ENCODE data around the gene MIGA1.

The MIGA1 gene

DNA sequence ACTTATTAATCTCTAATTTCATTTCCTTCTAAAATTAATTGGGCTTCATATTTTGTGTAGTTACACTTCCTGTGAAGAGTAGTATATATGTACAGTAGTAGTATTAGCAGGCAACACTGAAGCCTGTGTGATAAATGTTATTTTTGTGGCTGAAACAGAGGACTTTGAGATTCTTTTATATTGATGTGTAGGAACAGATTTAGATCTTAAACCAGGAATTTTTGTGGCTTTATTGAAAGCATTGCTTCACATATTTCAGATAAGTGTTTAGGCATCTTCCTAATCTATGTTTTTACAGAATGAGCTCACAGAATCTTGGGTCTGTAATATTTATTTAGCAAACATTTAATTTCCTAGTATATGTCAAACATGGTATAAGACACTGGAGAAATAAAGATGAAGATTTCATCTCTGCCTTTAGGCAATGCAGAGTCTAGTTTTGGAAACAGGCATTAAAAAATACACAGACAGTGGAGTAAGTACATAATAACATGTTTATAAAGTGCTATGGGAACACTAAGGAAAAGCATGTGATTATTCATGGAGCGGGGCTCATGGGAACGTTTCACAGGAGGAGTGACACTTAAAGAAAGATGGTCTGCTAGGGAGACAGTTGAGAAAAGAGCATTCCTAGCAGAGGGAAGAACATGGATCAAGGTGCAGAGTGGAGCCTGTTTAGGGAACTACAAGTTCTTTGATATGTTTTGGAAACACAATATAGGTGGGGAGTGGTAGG lies 52.7 kb downstream of the MIGA1 start:
- no peak overlapping the region for H3K9ac ChIP-seq (ENCODE audit: insufficient read length, low read depth)
- H3K36me3 ChIP-seq (ENCODE audit: insufficient read depth, insufficient read length, low read length): no peaks in the 10 kb centered on the region
- H3K9me3 ChIP-seq (ENCODE audit: insufficient read depth, low read length): no peaks in the 10 kb centered on the region
- H3K4me1 ChIP-seq (ENCODE audit: insufficient read depth, insufficient read length): no peaks in the 10 kb centered on the region
- no peak for TF ChIP-seq SUZ12 (IDR thresholded peaks at IDR 0.05; ENCODE audit: extremely low read depth, insufficient read depth, insufficient read length)
- no peak for TF ChIP-seq YY1 (IDR thresholded peaks at IDR 0.05; ENCODE audit: insufficient read depth, insufficient read length)
- TF ChIP-seq ZNF274 (IDR thresholded peaks at IDR 0.05; ENCODE audit: low read depth, low read length): no peak
- H3K27me3 ChIP-seq (ENCODE audit: insufficient read depth, insufficient read length): no peaks in the 10 kb centered on the region
- H3K4me3 ChIP-seq (ENCODE audit: insufficient read length, low read depth): no peak overlapping the region
- DNase-seq (ENCODE audit: low read depth, low spot score): no peak

DNA sequence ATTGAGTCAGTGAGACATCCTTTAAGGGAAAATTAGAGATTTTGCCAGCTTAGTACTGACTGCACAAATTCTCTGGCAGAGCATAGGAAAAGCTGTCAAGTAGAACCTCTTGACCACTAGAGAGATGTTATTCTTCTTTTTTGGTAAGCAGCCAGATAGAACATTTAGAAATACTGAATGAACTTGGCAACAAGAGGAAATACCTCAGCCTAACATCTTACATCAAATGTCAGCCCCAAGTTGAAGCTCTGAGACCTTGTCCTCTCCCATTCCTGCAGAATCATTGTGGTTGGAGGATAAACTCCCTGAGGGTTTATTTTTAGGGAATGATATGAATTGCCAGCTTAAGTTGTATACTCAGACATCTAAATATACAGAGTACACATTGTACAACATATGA lies 53.5 kb downstream of the MIGA1 start:
- Histone ChIP-seq H3K9me3 (ENCODE audit: insufficient read depth, low read length) (no peaks in the 10 kb centered on the region), H3K9ac (ENCODE audit: insufficient read length, low read depth) (no peak overlapping the region), H3K27me3 (ENCODE audit: insufficient read depth, insufficient read length) (no peaks in the 10 kb centered on the region), H3K36me3 (ENCODE audit: insufficient read depth, insufficient read length, low read length) (no peaks in the 10 kb centered on the region), H3K4me1 (ENCODE audit: insufficient read depth, insufficient read length) (no peaks in the 10 kb centered on the region), H3K4me3 (ENCODE audit: insufficient read length, low read depth) (no peak overlapping the region)
- no peak for DNase-seq (ENCODE audit: low read depth, low spot score)
- TF ChIP-seq SUZ12 (IDR thresholded peaks at IDR 0.05; ENCODE audit: extremely low read depth, insufficient read depth, insufficient read length): no peak
- no peak for TF ChIP-seq YY1 (IDR thresholded peaks at IDR 0.05; ENCODE audit: insufficient read depth, insufficient read length)

DNA sequence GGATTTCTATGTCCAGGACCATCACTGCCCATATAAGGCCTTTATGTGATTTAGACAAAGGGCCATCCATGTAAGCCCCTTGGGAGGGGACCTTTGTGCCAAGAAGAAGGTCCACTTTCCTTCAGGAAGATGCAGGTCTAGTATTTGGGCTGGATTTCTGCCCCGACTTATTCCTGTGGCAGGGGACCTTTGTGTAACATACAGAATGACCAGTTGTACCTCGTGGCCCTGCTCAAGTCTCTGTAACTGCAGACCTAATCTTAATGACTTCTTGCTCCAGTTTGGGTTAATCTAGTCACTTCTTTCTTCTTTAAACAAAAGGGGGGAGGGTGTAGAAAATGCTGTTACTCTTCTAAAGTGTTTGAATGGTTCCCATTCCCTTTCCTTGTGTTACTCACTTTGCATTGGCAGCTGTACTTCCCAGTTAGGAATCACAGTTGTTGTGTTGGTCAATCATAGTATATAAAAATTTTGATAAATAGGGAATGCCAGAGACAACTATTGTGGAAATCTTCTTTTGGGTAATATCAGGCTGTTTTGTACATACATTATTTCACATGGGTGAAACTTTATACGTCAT lies 54.2 kb downstream of the MIGA1 start:
- no peaks in the 10 kb centered on the region for H3K36me3 ChIP-seq (ENCODE audit: insufficient read depth, insufficient read length, low read length)
- H3K27me3 ChIP-seq (ENCODE audit: insufficient read depth, insufficient read length): no peaks in the 10 kb centered on the region
- H3K9ac ChIP-seq (ENCODE audit: insufficient read length, low read depth): no peak overlapping the region
- no peak overlapping the region for H3K4me3 ChIP-seq (ENCODE audit: insufficient read length, low read depth)
- TF ChIP-seq YY1 (IDR thresholded peaks at IDR 0.05; ENCODE audit: insufficient read depth, insufficient read length) (no peak), SUZ12 (IDR thresholded peaks at IDR 0.05; ENCODE audit: extremely low read depth, insufficient read depth, insufficient read length) (no peak)
- H3K9me3 ChIP-seq (ENCODE audit: insufficient read depth, low read length): no peaks in the 10 kb centered on the region
- DNase-seq (ENCODE audit: low read depth, low spot score): no peak
- H3K4me1 ChIP-seq (ENCODE audit: insufficient read depth, insufficient read length): no peaks in the 10 kb centered on the region

DNA sequence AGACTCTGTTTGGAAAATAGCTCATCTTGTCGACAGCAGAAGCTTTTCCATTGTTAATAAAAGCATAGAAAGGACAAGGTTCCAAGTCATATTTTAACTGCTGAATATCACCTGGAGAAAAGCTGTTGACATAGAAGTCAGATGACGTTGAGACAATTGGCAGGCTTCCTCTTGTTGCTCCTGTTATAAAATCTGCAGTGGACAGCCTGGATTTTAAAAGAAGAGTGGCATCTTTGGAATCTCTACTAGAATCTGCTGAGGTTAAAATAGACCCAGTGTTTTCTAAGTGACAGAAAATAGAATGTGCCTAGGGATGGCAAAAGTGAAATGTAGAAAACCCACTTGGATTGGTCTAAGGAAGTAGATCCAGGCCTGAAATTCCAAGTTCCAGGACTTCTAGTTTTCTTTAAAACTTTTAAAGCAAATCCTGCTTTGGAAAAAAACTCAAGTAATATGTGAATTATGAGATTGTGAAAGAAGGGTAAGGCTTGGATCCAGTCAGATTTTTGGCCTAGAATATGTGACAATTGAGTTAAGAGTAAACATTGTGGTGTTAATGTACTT lies 55.4 kb downstream of the MIGA1 start:
- no peak for DNase-seq (ENCODE audit: low read depth, low spot score)
- Histone ChIP-seq H3K27me3 (ENCODE audit: insufficient read depth, insufficient read length) (no peaks in the 10 kb centered on the region), H3K9ac (ENCODE audit: insufficient read length, low read depth) (no peak overlapping the region), H3K4me1 (ENCODE audit: insufficient read depth, insufficient read length) (no peaks in the 10 kb centered on the region), H3K36me3 (ENCODE audit: insufficient read depth, insufficient read length, low read length) (peaks cover 3% of the 10 kb centered on the region), H3K9me3 (ENCODE audit: insufficient read depth, low read length) (no peaks in the 10 kb centered on the region), H3K4me3 (ENCODE audit: insufficient read length, low read depth) (no peak overlapping the region)
- TF ChIP-seq ZNF274 (IDR thresholded peaks at IDR 0.05; ENCODE audit: low read depth, low read length) (no peak), SUZ12 (IDR thresholded peaks at IDR 0.05; ENCODE audit: extremely low read depth, insufficient read depth, insufficient read length) (no peak), YY1 (IDR thresholded peaks at IDR 0.05; ENCODE audit: insufficient read depth, insufficient read length) (no peak)

DNA sequence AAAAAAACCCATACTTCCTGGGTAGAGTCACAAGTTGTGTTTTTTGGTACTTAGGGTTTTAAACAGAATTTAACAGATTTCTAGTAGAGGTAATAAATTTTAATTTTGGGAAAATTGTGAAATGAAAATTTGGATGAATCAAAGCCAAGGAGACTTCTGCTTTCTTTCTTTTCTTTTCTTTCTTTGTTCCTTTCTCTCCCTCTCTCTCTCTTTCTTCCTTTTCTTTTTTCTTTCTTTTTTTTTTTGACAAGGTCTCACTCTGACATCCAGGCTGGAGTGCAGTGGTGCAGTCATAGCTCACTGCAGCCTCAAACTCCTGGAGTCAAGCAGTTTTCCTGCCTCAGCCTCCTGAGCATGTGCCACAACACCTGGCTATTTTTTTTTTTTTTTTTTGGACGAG lies 62.1 kb downstream of the MIGA1 start:
- TF ChIP-seq ZNF274 (IDR thresholded peaks at IDR 0.05; ENCODE audit: low read depth, low read length): no peak
- TF ChIP-seq SUZ12 (IDR thresholded peaks at IDR 0.05; ENCODE audit: extremely low read depth, insufficient read depth, insufficient read length): no peak
- TF ChIP-seq YY1 (IDR thresholded peaks at IDR 0.05; ENCODE audit: insufficient read depth, insufficient read length): no peak
- no peak overlapping the region for H3K9ac ChIP-seq (ENCODE audit: insufficient read length, low read depth)
- no peak overlapping the region for H3K4me3 ChIP-seq (ENCODE audit: insufficient read length, low read depth)
- H3K4me1 ChIP-seq (ENCODE audit: insufficient read depth, insufficient read length): no peaks in the 10 kb centered on the region
- no peaks in the 10 kb centered on the region for H3K27me3 ChIP-seq (ENCODE audit: insufficient read depth, insufficient read length)
- no peak for DNase-seq (ENCODE audit: low read depth, low spot score)
- H3K9me3 ChIP-seq (ENCODE audit: insufficient read depth, low read length): no peaks in the 10 kb centered on the region
- H3K36me3 ChIP-seq (ENCODE audit: insufficient read depth, insufficient read length, low read length): peaks cover 19% of the 10 kb centered on the region

GRCh38 chr1:77845951-77846350 lies 66.5 kb downstream of the MIGA1 start:
- DNase-seq (ENCODE audit: low read depth, low spot score): no peak
- TF ChIP-seq ZNF274 (IDR thresholded peaks at IDR 0.05; ENCODE audit: low read depth, low read length) (no peak), SUZ12 (IDR thresholded peaks at IDR 0.05; ENCODE audit: extremely low read depth, insufficient read depth, insufficient read length) (no peak), YY1 (IDR thresholded peaks at IDR 0.05; ENCODE audit: insufficient read depth, insufficient read length) (no peak)
- Histone ChIP-seq H3K4me1 (ENCODE audit: insufficient read depth, insufficient read length) (no peaks in the 10 kb centered on the region), H3K9ac (ENCODE audit: insufficient read length, low read depth) (no peak overlapping the region), H3K36me3 (ENCODE audit: insufficient read depth, insufficient read length, low read length) (peaks cover 22% of the 10 kb centered on the region), H3K4me3 (ENCODE audit: insufficient read length, low read depth) (no peak overlapping the region), H3K27me3 (ENCODE audit: insufficient read depth, insufficient read length) (no peaks in the 10 kb centered on the region), H3K9me3 (ENCODE audit: insufficient read depth, low read length) (no peaks in the 10 kb centered on the region)

- no peak overlapping the region for H3K4me3 ChIP-seq (ENCODE audit: insufficient read length, low read depth)
- no peaks in the 10 kb centered on the region for H3K27me3 ChIP-seq (ENCODE audit: insufficient read depth, insufficient read length)
- DNase-seq (ENCODE audit: low read depth, low spot score): no peak
- H3K9ac ChIP-seq (ENCODE audit: insufficient read length, low read depth): no peak overlapping the region
- H3K4me1 ChIP-seq (ENCODE audit: insufficient read depth, insufficient read length): no peaks in the 10 kb centered on the region
- H3K9me3 ChIP-seq (ENCODE audit: insufficient read depth, low read length): no peaks in the 10 kb centered on the region
- peaks cover 22% of the 10 kb centered on the region for H3K36me3 ChIP-seq (ENCODE audit: insufficient read depth, insufficient read length, low read length)
- no peak for TF ChIP-seq SUZ12 (IDR thresholded peaks at IDR 0.05; ENCODE audit: extremely low read depth, insufficient read depth, insufficient read length)
- no peak for TF ChIP-seq ZNF274 (IDR thresholded peaks at IDR 0.05; ENCODE audit: low read depth, low read length)
- TF ChIP-seq YY1 (IDR thresholded peaks at IDR 0.05; ENCODE audit: insufficient read depth, insufficient read length): no peak
Measured at GRCh38 chr1:77846966-77847365, 67.5 kb downstream of the MIGA1 start.
